Stimulated activated CD4-positive, alpha-beta T cell treated with anti-CD3 and anti-CD28 coated beads, Interleukin-15, amount 100 ng/mL, for 48 hours (primary cell): ENCODE measurements around the gene GUCY1A1.
"Not testable (repeated sequence)": the region's sequence is repeated elsewhere in the genome, so short reads cannot be mapped to it uniquely, and the experiment has no call there.

Experiments used
- DNase-seq, 2 donors: peaks; one replicate each; pipeline ENCODE4 v3.0.0-alpha.2; 2020; ENCODE audit warnings: low read depth in 2 of 2

GUCY1A1 gene, protein sequence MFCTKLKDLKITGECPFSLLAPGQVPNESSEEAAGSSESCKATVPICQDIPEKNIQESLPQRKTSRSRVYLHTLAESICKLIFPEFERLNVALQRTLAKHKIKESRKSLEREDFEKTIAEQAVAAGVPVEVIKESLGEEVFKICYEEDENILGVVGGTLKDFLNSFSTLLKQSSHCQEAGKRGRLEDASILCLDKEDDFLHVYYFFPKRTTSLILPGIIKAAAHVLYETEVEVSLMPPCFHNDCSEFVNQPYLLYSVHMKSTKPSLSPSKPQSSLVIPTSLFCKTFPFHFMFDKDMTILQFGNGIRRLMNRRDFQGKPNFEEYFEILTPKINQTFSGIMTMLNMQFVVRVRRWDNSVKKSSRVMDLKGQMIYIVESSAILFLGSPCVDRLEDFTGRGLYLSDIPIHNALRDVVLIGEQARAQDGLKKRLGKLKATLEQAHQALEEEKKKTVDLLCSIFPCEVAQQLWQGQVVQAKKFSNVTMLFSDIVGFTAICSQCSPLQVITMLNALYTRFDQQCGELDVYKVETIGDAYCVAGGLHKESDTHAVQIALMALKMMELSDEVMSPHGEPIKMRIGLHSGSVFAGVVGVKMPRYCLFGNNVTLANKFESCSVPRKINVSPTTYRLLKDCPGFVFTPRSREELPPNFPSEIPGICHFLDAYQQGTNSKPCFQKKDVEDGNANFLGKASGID

DNA sequence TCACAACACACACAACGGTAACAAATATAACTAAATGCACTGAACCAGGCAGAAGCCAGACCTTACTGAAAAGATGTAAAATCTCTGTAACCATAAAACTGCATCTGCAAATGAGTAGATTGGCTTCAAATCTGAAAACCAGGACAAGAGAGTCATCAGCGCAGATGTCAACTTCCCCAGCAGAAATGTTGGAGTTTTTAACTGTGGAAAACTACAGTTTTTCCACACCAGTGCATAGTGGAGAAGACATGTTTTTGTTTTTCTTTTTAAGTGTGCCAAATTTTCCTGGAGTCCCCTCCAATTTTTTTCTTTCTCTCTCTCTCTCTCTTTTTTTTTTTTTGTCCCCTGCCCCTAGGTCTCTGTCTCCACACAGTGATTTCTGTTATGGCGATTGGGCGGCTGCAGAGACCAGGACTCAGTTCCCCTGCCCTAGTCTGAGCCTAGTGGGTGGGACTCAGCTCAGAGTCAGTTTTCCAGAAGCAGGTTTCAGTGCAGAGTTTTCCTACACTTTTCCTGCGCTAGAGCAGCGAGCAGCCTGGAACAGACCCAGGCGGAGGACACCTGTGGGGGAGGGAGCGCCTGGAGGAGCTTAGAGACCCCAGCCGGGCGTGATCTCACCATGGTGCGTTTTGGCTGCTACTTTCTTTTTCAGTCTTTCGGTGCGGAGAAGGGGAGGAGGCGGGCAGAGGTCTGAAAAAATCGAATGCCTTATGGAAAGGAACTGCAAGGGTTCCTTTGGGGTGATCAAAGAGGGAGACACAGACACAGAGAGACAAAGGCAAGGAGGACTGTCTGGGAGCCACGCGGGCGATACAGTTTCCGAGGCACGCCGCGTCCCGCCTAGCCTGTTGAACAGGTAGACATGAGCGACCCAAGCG lies at the start of gene GUCY1A1:
Gene GUCY1A1, plus strand, starts transcription at position 505 of the 878 bp plus-strand sequence. CDS start 30,020 bp downstream, outside the sequence.
- DNase-seq = no peak

DNA sequence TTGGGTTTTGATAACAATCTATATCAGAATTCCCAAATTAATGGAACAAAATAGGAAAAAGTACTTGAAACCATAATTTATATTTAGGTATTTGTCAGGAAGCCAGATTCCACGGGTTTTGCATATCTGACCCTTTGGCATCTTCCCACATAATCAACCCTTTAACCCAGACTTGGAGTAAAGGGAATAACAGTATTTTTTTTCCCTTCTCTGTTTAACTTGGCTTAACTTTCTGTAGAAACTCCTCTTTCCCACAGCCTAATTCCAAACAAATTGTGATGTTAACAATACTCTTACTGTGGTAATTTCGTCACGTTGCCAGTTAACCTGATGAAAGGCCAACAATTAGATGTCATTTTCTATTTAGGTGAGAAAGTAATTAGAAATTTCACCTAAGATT lies 49.4 kb upstream of the GUCY1A1 start:
- no peak for DNase-seq

DNA sequence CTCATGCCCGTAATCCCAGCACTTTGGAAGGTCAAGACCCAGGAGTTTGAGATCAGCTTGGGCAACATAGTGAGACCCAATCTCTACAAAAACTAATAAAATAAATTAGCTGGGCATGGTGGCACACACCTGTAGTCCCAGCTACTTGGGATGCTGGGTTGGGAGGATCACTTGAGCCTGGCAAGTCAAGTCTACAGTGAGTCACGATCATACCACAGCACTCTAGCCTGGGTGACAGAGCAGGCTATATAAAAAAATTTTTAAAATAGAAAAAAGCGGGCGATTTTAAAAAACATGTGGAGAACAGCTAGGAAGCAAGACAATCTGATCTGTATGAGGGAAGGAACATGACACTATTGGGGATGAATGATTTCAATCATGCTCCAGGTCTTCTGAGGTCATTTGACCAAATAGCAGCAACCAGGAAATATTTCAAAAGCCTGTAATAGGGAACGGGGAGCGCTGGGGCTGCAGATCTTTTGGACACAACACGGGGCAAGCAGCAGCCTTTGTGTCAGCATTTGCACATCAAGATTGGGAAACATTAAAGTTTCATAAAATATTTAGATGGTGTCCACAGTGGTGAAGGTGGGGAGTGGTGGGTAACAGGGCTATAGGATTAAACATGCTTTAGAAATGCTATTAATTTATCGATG lies 48.3 kb upstream of the GUCY1A1 start:
- DNase-seq = no peak

DNA sequence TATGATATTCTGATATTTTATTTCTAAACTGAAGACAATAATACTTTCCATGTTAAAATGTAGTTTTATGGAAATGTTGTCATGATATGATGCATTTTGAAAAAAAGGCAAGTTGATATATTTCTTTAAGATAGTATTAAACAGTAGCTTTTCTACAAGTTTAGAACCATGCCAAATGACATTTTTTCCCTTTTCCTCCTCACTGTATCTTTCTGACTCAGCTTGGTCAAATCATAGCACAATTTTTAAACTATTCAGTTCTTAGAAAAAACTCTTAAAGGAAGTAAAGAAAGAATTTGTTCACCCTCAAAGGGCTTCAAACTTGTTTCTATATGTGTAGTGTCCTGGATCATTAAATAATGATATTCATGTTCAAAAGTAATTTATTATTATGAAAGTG lies 46.0 kb upstream of the GUCY1A1 start:
- no peak for DNase-seq

DNA sequence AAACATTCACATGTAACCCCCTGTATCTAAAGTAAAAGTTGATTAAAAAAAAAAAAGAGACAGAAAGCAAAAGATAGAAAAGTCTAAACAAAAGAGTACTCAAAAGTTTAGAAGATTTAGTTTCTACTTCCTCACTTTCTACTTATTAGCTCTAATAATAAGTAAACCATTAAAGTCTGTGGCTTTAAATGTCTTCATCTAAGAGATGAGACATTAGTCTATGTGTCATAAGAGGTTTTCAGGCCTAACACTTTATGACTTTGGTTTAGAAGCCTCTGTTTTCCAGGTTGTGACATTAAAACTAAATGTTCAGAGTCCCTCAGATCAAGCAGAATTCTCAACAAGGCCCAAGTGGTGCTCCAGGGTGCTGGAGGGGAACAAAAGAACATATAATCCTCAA lies 42.2 kb upstream of the GUCY1A1 start:
- no peak for DNase-seq

DNA sequence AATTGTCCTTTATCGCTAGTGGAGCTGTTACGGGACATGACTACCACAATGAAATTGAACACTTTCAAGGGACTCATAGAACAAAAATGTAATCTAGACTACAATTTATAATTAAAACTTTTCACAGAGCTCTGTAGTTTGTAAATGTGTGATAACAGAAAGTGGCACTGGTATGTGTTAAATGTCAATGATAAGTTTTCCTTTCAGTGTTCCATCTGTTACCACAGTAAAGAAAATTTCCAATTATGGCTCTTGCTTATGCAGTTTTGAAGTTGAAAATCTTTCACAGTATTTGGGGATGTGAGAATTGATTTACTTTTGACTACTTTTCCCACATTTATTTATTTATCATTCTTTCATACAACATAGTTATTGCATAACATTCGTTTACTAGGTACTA lies 40.1 kb upstream of the GUCY1A1 start:
- no peak for DNase-seq

DNA sequence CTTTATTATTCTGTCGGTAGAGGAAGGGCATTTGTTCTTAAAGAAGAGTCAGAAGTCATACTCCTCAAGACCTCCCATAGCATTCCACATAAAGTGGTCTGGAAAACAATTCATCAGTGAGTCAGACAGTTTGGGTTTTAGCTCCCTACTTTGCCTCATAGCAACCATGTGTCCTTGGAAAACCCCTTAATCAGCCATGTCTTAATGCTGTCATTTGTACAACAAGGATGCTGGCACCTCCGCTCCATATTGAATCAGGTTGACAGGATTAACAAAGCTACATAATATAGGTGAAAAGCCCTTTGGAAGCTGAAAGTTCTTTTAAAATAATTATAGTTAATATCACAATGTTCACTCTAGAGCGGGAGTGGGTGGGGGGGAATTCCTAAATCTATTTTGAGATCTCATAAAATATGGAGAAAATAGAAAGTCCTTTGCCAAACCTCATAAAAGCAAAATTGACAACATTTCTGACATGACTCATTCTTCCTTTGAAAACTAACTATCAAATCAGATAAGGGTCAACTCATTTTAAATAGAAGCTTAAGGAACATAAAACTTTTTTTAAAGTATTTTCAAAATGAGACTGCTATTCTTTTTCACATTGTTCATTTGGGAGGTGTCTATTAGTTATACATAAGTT lies 37.3 kb upstream of the GUCY1A1 start:
- no peak for DNase-seq

DNA sequence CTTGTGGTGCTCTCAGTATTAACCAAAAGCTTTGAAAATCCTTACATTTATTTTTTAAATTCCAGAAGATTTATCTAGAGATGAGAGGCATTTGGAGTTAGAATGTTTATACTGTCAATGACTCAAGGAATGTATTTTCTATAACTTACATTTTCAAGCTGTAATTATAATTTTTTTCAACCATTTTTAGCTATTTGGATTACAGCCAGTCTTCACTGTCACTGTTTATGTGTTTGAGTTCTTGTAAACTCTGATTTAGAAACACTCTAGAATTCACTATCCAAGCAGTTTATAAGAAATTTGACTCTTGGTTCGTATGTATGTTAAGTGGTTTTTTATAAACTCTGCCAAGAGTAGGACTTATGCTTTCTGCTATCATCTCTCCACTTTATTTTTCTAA lies 36.7 kb upstream of the GUCY1A1 start:
- no peak for DNase-seq

DNA sequence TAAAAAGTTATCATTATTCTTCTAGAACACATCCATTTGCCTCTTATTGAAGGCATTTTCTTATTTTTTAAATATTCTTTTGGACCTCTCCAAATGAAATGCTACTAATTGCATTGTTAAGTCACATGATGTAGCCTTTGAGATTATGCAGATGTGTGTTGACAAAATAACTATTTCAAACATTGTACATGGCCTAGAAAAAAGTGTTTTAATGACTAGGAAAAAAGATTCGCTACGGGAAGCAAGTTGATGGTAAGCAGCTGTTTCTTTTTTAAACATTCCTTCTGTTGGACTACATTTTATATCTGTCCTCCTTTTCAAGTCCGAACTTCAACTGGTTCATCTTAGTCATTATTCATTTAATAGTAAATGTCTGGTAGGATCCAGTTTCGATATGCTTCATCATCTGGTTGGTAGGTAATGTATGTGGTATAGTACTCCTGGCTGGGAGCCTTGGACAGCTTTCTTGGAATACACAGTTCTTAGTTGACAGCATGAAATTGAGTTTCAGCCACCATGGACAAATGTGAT lies 34.3 kb upstream of the GUCY1A1 start:
- no peak for DNase-seq

DNA sequence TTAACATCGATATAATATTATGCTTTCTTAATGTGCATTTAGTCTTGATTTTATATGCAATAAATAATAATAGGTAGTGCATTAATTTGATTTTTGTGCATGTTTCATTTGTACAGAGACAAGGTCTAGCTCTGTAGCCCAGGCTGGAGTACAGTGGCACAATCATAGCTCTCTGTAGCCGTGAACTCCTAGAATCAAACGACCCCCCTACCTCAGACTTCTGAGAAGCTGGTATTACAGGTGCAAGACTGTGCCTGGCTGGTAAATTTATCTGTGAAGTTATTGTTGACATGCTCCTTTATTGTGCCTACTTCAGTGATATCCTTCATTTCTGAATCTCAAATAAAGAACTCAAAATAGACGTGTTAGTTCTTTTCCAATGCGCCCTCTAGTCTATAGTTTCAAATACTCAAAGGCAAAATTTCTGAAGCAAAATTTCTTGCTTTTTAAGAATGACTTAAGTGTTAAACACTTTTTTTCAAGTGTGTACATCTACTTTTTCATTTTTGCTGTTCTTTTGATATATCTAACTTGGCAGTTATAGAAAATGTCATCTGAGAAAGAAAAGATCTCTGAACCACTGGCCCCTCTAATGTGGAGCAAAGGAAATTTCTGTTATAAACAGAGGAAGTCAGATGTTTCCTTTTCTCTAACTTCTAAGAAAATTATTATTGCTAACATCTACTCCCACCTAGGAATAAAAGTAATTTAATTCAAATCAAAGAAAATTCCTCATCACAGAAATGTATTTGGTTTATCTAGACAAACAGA lies 28.3 kb upstream of the GUCY1A1 start:
- no peak for DNase-seq

DNA sequence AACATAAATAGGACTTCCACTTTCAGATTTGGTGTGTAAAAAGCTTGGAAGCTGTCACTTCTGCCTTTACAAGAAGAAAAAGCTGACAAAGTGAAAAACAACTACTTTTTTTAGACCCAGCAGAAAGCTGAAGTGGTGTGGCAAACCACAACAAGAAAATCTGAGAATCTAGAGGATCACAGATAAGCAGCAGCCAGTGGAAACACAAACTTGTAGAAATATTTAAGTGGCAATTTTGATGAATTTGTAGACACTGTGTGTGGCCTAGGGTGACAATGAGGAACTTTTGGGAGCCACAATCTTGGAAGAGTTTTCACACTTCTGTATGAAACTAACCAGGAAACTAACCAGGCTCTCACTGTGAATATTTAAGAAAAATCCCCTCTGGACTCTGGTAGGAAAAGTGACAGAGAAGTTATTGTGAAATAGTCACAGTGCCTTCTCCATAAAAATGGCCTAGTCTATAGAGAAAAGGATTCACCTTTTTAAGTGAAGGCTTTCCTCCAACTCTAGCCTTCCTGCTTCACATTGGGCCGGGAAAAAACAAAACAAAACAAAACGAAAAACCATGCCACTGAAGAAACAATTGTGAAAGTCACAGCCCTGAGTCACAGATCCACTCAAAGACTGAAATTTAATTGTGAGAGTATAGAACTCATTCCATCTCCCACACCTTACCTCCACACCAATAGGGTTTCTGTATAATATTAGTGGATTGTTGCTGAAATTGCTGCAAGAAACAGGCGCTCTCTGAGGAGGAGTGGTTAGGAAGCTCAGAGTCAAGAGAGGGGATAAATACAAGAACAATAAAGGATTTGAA lies 26.7 kb upstream of the GUCY1A1 start:
- no peak for DNase-seq

DNA sequence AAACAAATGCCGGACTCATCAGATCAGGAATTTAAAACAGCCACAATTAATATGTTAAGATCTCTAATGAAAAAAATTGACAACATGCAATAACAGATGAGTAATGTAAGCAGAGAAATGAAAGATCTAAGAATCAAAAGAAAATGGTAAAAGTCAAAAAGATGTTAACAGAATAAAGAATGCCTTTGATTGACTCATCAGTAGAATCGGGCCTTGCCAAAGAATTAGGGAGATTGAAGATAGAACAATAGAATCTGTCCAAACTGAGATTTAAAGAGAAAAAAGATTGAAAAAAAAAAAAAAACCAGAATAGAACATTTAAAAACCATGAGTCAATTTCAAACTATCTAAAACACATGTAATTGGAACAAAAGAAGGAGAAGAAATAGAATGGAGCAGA lies 25.9 kb upstream of the GUCY1A1 start:
- no peak for DNase-seq

DNA sequence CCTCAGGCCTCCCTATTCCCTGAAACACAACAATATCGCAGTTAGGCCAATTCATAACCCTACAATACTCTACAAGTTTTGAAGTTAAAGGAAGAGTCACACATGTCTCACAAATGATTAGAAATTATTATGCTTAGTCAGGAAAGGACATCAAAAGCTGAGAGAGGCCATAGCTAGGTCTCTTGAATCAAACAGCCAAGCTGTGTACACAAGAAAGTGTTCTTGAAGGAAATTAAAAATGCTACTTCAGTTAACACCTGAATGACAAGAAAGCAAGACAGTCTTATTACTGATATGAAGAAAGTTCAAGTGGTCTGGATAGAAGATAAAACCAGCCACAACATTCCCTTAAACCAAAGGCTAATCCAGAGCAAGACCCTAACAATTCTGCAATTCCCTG lies 23.6 kb upstream of the GUCY1A1 start:
- no peak for DNase-seq

DNA sequence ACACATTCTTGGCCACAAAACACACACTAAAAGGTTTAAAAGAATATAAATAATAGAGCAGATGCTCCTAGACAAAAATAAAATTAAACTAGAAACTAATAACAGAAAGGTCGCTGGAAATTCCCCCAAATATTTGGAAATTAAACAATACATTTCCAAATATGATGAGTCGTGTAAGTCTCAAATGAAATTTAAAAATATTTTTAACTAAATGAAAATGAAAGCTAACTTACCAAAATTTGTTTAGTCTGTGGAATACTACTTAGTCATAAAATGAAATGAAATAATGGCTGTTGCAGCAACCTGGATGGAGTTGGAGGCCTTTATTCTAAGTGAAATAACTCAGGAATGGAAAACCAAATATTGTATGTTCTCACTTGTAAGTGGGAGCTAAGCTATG lies 20.6 kb upstream of the GUCY1A1 start:
- DNase-seq = no peak

DNA sequence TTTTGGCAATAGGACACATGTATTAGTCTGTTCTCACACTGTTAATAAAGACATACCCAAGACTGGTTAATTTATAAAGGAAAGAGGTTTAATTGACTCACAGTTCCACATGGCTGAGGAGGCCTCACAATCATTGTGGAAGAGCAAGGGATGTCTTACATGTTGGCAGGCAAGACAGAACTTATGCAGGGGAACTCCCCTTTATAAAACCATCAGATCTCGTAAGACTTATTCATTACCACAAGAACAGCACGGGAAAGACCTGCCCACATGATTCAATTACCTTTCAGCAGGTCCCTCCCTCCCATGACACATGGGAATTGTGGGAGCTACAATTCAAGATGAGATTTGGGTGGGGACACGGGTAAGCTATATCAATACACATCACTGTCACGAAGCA lies 15.9 kb upstream of the GUCY1A1 start:
- not testable (repeated sequence) for DNase-seq

DNA sequence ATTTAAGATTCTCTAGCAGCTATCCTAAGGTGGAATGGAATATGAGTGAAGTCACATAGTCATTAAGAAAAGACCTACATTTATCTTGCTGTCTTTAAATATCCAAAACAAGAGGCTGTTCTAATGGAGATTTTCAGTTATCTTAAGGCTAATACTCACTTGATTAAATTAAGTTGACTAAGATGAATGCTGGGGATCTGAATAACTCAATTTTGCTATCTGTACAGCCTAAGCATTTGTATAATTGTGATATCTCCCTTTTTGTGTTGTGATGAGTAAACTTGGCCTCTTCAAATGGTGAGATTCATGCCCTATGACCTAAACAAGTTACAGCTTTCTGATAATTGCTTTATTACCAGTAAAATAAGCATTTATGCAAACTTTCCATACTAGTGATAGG lies 13.6 kb upstream of the GUCY1A1 start:
- no peak for DNase-seq

DNA sequence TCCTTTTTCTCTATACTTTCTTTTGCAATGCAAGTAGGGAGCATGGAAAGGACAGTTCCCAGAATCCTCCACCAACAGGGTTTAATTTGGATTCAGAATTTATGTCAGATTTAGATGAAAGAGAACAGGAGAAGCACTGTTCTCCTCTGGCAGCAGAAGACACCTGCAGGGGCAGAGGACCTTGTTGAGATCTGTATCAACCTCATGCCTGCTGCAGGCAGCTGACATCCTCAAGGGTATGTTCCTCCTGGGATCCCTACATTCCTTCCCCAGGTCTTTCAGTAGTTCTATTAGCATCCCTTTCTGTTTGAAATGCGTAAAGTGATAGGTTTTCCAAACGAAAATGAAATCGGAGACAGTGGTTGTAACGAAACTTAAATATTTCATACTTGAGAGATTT lies 10.6 kb upstream of the GUCY1A1 start:
- DNase-seq = no peak

DNA sequence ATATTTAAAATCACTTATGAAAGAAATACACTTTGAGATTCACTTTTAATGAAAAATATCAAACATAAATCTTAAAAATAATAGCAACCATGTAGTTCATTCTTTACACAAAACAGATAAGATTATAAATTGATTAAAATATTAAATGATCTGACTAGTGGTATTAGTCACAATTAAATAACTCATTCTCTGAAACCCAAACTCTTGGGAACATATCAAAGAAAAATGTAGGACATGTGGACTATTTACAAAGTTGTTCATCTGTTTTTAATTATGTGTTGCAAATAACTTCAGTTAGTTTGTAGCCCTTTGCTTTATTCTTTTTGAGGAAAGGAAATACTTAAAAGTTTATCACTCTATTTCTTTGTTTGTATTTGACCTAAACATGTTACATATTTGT lies 9.5 kb upstream of the GUCY1A1 start:
- no peak for DNase-seq

DNA sequence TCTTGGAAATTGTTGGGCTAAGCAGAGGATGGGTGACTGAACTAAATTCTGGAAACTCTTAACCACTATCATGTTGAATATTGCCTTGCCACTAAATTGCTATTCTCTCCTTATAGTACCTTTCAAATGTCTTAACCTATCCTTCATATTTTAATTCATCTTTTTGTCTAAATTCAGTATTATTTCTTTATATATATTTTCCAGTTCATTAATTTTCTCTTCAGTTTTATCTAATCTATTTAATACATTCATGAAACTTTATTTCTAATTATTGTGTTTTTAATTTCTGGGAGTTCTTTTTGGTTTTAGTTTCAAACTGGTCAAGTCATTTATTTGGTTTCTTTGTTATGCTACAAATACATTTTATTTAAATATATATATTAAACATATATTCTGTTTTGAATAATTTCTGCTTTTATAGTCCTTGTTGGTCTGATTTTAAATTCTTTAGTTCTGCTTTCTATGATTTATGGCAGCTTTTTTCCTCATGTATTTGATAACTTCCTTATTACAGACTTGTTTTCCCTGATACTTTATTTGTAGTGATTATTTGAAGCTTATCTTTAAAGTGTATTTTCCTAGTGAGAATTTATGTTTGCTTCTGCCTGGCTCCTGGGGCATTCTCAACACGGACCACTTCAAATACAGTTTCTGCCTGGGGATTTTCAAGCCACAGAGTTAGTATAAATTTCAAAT lies 8.5 kb upstream of the GUCY1A1 start:
- no peak for DNase-seq
